HepG2 (cell line): ENCODE data around the gene HSP90AA1. TPM values are rescaled to one million over a fixed set of nuclear protein-coding genes. Genes with fewer than 3 reads are reported as not detected.
A peak's percentile ranks its signal among the peaks of the same experiment; 100 is the strongest.

ENCODE experiments used
- ATAC-seq: fragments of 200-7000 bp; cut with Tn5 transposase; 3 replicates; pipeline ENCODE4 v1.9.1; 2020; ENCODE audit warnings: mild to moderate bottlenecking, moderate library complexity
- BruUV-seq: library from RNA; stranded (reverse); fragments of 400-500 nt; replicated peaks from 2 replicates; lab custom pipeline; 2021; lab: Mats Ljungman, UMichigan
- CTCF ChIA-PET: fragments of 300-600 bp; formaldehyde crosslinking; extraction: SDS; loops from one replicate; lab custom pipeline; 2021; ENCODE audit warnings: low total read pairs, inconsistent platforms, low intra/inter-chr PET ratio; lab: Yijun Ruan, JAX
- POLR2A ChIA-PET: fragments of 350-600 bp; sonication (Branson Sonifier 250); formaldehyde crosslinking; loops from one replicate; lab custom pipeline; 2020; ENCODE audit warnings: antibody characterized with exemption, inconsistent platforms; lab: Yijun Ruan, JAX
- DNase-seq: peaks from one replicate; pipeline ENCODE4 v3.0.0-alpha.2; 2015; ENCODE audit warnings: low spot score
- FAIRE-seq: peaks from 3 replicates; lab custom pipeline; 2011; peaks lifted over from hg19 to GRCh38; lab: Jason Lieb, UNC
- H2AFZ ChIP-seq: one replicate; pipeline ENCODE4 v1.6.1; 2011; ENCODE audit warnings: low read length, inconsistent platforms
- H3K27ac ChIP-seq: fragments of 300-600 bp; 3 replicates; pipeline ENCODE4 v1.8.0; 2011; ENCODE audit warnings: mixed run types, mild to moderate bottlenecking, mixed read lengths, low read length, inconsistent platforms; ENCODE audit not compliant: insufficient read depth; ENCODE audit errors: extremely low read length
- H3K27me3 ChIP-seq, 2 experiments: fragments of 200-600 bp in 1 of 2; 2 replicates in 1 of 2; 3 replicates in 1 of 2; pipeline versions ENCODE4 v1.6.0 to v1.8.0; 2011; ENCODE audit warnings: low read length in 2 of 2, mild to moderate bottlenecking in 2 of 2, moderate library complexity in 2 of 2, inconsistent platforms in 1 of 2; ENCODE audit not compliant: insufficient read depth in 2 of 2, control insufficient read depth in 1 of 2
- H3K36me3 ChIP-seq, 2 experiments: fragments of 200-600 bp in 1 of 2; replicated peaks in 1 of 2; 2 replicates in 1 of 2; 3 replicates in 1 of 2; pipeline versions ENCODE4 v1.5.1 to v1.8.0; 2011; ENCODE audit warnings: low read length in 2 of 2, inconsistent platforms in 1 of 2; ENCODE audit not compliant: insufficient read depth in 2 of 2, control insufficient read depth in 1 of 2
- H3K4me1 ChIP-seq: 2 replicates; pipeline ENCODE4 v1.5.1; 2012; ENCODE audit warnings: low read length, inconsistent platforms; ENCODE audit not compliant: insufficient read depth
- H3K4me2 ChIP-seq: 2 replicates; pipeline ENCODE4 v1.6.0; 2011; ENCODE audit warnings: low read depth, low read length, inconsistent platforms
- H3K4me3 ChIP-seq, 3 experiments: fragments of 200-600 bp in 1 of 3; sonication (generic), shearing (Covaris generic) in 1 of 3; replicated peaks in 1 of 3; 2 replicates each; pipeline ENCODE4 v1.5.1; 2011 to 2016; ENCODE audit warnings: low read length in 3 of 3, inconsistent platforms in 2 of 3, low read depth in 2 of 3, mild to moderate bottlenecking in 2 of 3, control low read depth in 1 of 3, mixed read lengths in 1 of 3; ENCODE audit not compliant: insufficient read depth in 1 of 3
- H3K79me2 ChIP-seq: one replicate; pipeline ENCODE4 v1.6.1; 2011; ENCODE audit warnings: low read length, inconsistent platforms; ENCODE audit not compliant: insufficient read depth
- H3K9ac ChIP-seq: 2 replicates; pipeline ENCODE4 v1.6.0; 2011; ENCODE audit warnings: mild to moderate bottlenecking, low read depth, low read length, inconsistent platforms; ENCODE audit not compliant: insufficient read depth
- H3K9me3 ChIP-seq: 2 replicates; pipeline ENCODE4 v1.5.1; 2012; ENCODE audit warnings: mild to moderate bottlenecking, low read length
- H4K20me1 ChIP-seq: 2 replicates; pipeline ENCODE4 v1.6.0; 2011; ENCODE audit warnings: inconsistent platforms, mild to moderate bottlenecking, low read length, moderate library complexity; ENCODE audit not compliant: insufficient read depth
- AGO2 ChIP-seq: fragments of 200-400 bp; formaldehyde crosslinking; optimal IDR thresholded peaks from 2 replicates; pipeline ENCODE3; 2017; ENCODE audit warnings: mild to moderate bottlenecking, low read depth, low read length, moderate library complexity
- ARID2 ChIP-seq: sonication (generic); formaldehyde crosslinking; IDR thresholded peaks from 2 replicates; pipeline ENCODE4 v1.8.1; 2022; ENCODE audit warnings: mild to moderate bottlenecking, missing genetic modification reagents, borderline replicate concordance
- FOSL2 ChIP-seq: sonication (generic); formaldehyde crosslinking; IDR thresholded peaks from 2 replicates; pipeline ENCODE4 v1.4.0; 2020; ENCODE audit warnings: missing genetic modification reagents
- GABPA ChIP-seq, 2 experiments: IDR thresholded peaks; 2 replicates each; pipeline ENCODE4 v1.6.1; 2011 to 2016; ENCODE audit warnings: low read depth in 2 of 2, low read length in 1 of 2, missing biosample characterization in 1 of 2, missing genetic modification characterization in 1 of 2
- MZF1 ChIP-seq: sonication (generic); formaldehyde crosslinking; IDR thresholded peaks from 2 replicates; pipeline ENCODE4 v1.8.1; 2023; ENCODE audit warnings: mild to moderate bottlenecking, missing genetic modification reagents, borderline replicate concordance
- NR2F6 ChIP-seq, 2 experiments: IDR thresholded peaks; 2 replicates each; pipeline ENCODE4 v1.6.1; 2016; ENCODE audit warnings: antibody characterized with exemption in 1 of 2, mild to moderate bottlenecking in 1 of 2
- RBFOX2 ChIP-seq: fragments of 200-400 bp; formaldehyde crosslinking; IDR thresholded peaks from 2 replicates; pipeline ENCODE4 v1.6.1; 2017; ENCODE audit warnings: low read depth, mild to moderate bottlenecking, low read length
- SMAD3 ChIP-seq: sonication (generic); formaldehyde crosslinking; IDR thresholded peaks from 2 replicates; pipeline ENCODE4 v1.4.0; 2020; ENCODE audit warnings: missing genetic modification reagents
- SP140L ChIP-seq: sonication (generic); formaldehyde crosslinking; IDR thresholded peaks from 2 replicates; pipeline ENCODE4 v1.4.0; 2020; ENCODE audit warnings: missing genetic modification reagents, borderline replicate concordance
- ZBTB33 ChIP-seq: sonication (generic); formaldehyde crosslinking; IDR thresholded peaks from 2 replicates; pipeline ENCODE4 v1.4.0; 2020; ENCODE audit warnings: missing genetic modification reagents
- ZBTB38 ChIP-seq: sonication (generic); formaldehyde crosslinking; IDR thresholded peaks from 2 replicates; pipeline ENCODE4 v1.5.1; 2020; ENCODE audit warnings: mild to moderate bottlenecking, missing genetic modification reagents
- ZNF672 ChIP-seq: sonication (generic); formaldehyde crosslinking; IDR thresholded peaks from 2 replicates; pipeline ENCODE4 v1.8.1; 2022; ENCODE audit warnings: missing genetic modification reagents
- WGBS: methylation state at CpG from one replicate; pipeline ENCODE4 v1.1.6; 2017; ENCODE audit warnings: low lambda C conversion rate; 5-methylcytosine and 5-hydroxymethylcytosine counted together
- in situ Hi-C: cut with HindIII; loops from 2 replicates; pipeline ENCODE4 v1.10.0; 2017; ENCODE audit warnings: low pct_unique_long_range_greater_than_20kb; ENCODE audit not compliant: extremely low pct_ligation_motif_present
- intact Hi-C: fragments of 100-400 bp; cut with micrococcal nuclease; formaldehyde crosslinking; loops from one replicate; pipeline ENCODE4 v1.10.0; 2022; ENCODE audit not compliant: unreplicated experiment
- polyA plus RNA-seq, 8 experiments: library from polyadenylated mRNA; depleted of rRNA in 3 of 8; stranded (reverse) in 7 of 8; unstranded in 1 of 8; fragments of >200 nt; fragmentation: Illumina TruSeq in 4 of 8; extraction: Trizol in 4 of 8; gene quantifications; 2 replicates each; pipeline versions ENCODE4 v1.2.1 to v1.2.3, GENCODE V29; 2011 to 2016; ENCODE audit warnings: low read depth in 4 of 8, missing spikeins in 1 of 8, mixed read lengths in 1 of 8; ENCODE audit not compliant: insufficient read depth in 1 of 8
- total RNA-seq, 5 experiments: library from RNA; depleted of rRNA; stranded (reverse); fragments of >200 nt; fragmentation: Illumina TruSeq; extraction: Trizol; gene quantifications; 2 replicates each; pipeline ENCODE4 v1.2.3, GENCODE V29; 2016; ENCODE audit warnings: low read depth in 1 of 5

HSP90AA1 gene
- total and polyA plus RNA-seq, 2 of the 13 experiments (the other 11 are each of a cell fraction or from before 2014, with no cell fraction given) = 262 to 636 TPM

- FAIRE-seq (no peak), ATAC-seq (no peak), DNase-seq (no peak)
- Histone ChIP-seq H3K9ac (peak overlapping the region; percentile 89), H3K4me2 (peak overlapping the region; percentile 94), H3K9me3 (no peaks in the 10 kb centered on the region), H3K36me3 (peaks cover 14 to 18% of the 10 kb centered on the region in 2 experiments), H3K79me2 (peaks cover 36% of the 10 kb centered on the region), H4K20me1 (peaks cover 25% of the 10 kb centered on the region), H3K27me3 (no peaks in the 10 kb centered on the region; a peak in 1 of 5 replicates), H2AFZ (no peak overlapping the region), H3K4me1 (peaks cover 37% of the 10 kb centered on the region), H3K27ac (no peak overlapping the region), H3K4me3 (peak overlapping the region in 2 of 3 experiments; percentile 75; a peak in 2 of 6 replicates)
- no TSS peak for BruUV-seq
- intact Hi-C loops = no loop called here
- POLR2A ChIA-PET = interaction anchor here (0.7 to 1.6 kb wide), 2 partner anchors 10 to 229 kb away, joined by 4 read pairs; no protein-coding TSS in a partner anchor
- in situ Hi-C loops = loop anchor here (25.0 kb wide), 1 partner anchor 376 kb away; no protein-coding TSS in a partner anchor
- CTCF ChIA-PET = no interaction called here
- WGBS = 95% methylated on average over 39 of the region's 39 CpGs
- no peak for TF ChIP-seq GABPA (IDR thresholded peaks at IDR 0.05; ENCODE audit: low read depth, low read length)
- TF ChIP-seq GABPA (CRISPR knock-in tag; IDR thresholded peaks at IDR 0.05; ENCODE audit: low read depth) = no peak
- TF ChIP-seq ZBTB38 (CRISPR knock-in tag) = 0 out of 2 replicates have a peak, but pooled peaks have one; percentile 25
- no peak for TF ChIP-seq FOSL2 (CRISPR knock-in tag)
- no peak for TF ChIP-seq SP140L (CRISPR knock-in tag)
- no peak for TF ChIP-seq MZF1 (CRISPR knock-in tag)
- peak; percentile 51 for TF ChIP-seq RBFOX2
- no peak for TF ChIP-seq ARID2 (CRISPR knock-in tag)
- TF ChIP-seq ZNF672 = no peak
- TF ChIP-seq SMAD3 (CRISPR knock-in tag) = no peak
- TF ChIP-seq ZBTB33 (CRISPR knock-in tag) = 0 out of 2 replicates have a peak, but pooled peaks have one; percentile 5
- no peak for TF ChIP-seq NR2F6 (IDR thresholded peaks at IDR 0.05)
- no peak for TF ChIP-seq NR2F6 (CRISPR knock-in tag; IDR thresholded peaks at IDR 0.05)
- peak; percentile 84 for TF ChIP-seq AGO2
Measured at GRCh38 chr14:102088012-102088792, 1.4 kb upstream of the HSP90AA1 start.
